Measurements from ENCODE around the gene KCNJ5.

- TF ChIP-seq CTCF (conservative IDR thresholded peaks at IDR 0.05; ENCODE audit: low read depth, low read length) (no peak), SMC3 (IDR thresholded peaks at IDR 0.05; ENCODE audit: low read depth, low read length) (no peak), RAD21 (IDR thresholded peaks at IDR 0.05; ENCODE audit: low read length) (no peak), FOS (IDR thresholded peaks at IDR 0.05; ENCODE audit: low read depth, low read length) (no peak), POLR2A (IDR thresholded peaks at IDR 0.05; ENCODE audit: low read depth, low read length) (no peak), MAFK (IDR thresholded peaks at IDR 0.05; ENCODE audit: low read depth, low read length) (no peak), CHD1 (IDR thresholded peaks at IDR 0.05; ENCODE audit: low read depth, low read length) (no peak), RCOR1 (IDR thresholded peaks at IDR 0.05; ENCODE audit: insufficient replicate concordance, low read length) (no peak), BHLHE40 (IDR thresholded peaks at IDR 0.05; ENCODE audit: low read depth, low read length) (no peak), CEBPB (IDR thresholded peaks at IDR 0.05; ENCODE audit: low read depth, low read length) (no peak), MXI1 (IDR thresholded peaks at IDR 0.05; ENCODE audit: borderline replicate concordance, low read depth, low read length) (no peak), ELK1 (IDR thresholded peaks at IDR 0.05; ENCODE audit: borderline replicate concordance, low read depth, low read length) (no peak), USF2 (IDR thresholded peaks at IDR 0.05; ENCODE audit: low read depth, low read length) (no peak)
Measured at GRCh38 chr11:128927683-128928336, 36.7 kb downstream of the KCNJ5 start.
